COLO829 (cell line): Measurements from ENCODE around the gene TERB2.
"Not testable (repeated sequence)": the region's sequence is repeated elsewhere in the genome, so short reads cannot be mapped to it uniquely, and the experiment has no call there.

ENCODE experiments used
- DNase-seq: peaks from one replicate; pipeline ENCODE4 v3.0.0; 2012; ENCODE audit warnings: low spot score

TERB2 gene, protein sequence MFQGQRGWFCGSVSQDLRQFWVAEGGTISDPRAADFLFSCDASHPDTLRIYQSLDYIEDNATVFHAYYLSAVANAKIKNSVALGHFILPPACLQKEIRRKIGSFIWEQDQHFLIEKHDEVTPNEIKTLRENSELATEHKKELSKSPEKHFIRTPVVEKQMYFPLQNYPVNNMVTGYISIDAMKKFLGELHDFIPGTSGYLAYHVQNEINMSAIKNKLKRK

DNA sequence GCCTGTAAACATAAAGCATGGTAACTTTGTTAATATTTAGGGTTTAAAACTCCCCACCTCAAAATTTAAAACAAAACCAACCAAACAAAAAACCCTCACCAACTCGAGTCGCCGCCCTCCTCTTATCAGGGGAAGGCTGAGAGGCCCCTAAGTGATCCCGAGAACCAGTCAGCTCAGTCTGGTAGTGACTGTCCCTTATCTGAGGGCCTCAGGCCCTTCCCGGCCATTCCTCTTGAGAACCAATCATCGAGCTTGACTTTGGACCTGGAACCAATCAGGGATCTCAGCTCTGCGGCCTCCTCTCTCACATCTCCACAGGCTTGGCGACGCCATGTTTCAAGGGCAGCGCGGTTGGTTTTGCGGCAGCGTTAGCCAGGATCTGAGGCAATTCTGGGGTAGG lies at the start of gene TERB2:
Gene TERB2 (plus strand): TSS at position 300 of the 400 bp plus-strand sequence. CDS start 32 bp downstream, at position 332.
- no peak for DNase-seq

DNA sequence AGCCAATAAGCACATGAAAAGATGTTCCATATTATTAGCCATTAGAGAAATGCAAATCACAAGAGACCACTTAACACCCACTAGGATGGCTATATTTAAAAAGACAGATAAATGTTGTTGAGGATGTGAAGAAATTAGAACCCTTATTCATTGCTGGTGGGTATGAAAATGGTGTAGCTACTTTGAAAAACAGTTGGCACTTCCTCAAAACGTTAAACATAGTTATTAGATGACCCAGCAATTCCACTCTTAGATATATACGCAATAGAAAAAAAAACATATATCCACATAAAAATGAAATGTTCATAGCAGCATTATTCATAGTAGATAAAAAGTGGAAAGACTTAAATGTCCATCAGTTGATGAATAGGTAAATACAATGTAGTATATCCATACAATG lies 47.1 kb upstream of the TERB2 start:
- no peak for DNase-seq

GRCh38 chr15:44910981-44911625 lies 45.4 kb upstream of the TERB2 start:
- DNase-seq: no peak

DNA sequence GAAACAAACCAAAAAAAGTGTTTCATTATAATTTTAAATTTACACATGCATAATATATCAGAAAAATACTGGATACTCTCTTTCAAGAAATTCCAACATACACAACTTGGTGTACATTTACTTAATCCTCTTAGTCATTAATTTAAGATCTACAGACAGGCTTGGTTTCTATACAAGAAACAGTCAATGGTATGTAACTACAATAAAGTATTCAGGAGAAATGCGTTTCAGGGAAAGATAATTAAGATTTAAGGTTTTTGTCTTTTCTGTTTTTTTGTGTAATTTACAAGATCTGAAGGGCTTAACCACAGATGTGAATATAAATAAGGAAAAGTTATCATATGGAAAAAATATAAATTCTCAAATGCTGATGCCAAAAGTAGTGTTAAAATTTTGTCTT lies 44.3 kb upstream of the TERB2 start:
- DNase-seq: not testable (repeated sequence)

DNA sequence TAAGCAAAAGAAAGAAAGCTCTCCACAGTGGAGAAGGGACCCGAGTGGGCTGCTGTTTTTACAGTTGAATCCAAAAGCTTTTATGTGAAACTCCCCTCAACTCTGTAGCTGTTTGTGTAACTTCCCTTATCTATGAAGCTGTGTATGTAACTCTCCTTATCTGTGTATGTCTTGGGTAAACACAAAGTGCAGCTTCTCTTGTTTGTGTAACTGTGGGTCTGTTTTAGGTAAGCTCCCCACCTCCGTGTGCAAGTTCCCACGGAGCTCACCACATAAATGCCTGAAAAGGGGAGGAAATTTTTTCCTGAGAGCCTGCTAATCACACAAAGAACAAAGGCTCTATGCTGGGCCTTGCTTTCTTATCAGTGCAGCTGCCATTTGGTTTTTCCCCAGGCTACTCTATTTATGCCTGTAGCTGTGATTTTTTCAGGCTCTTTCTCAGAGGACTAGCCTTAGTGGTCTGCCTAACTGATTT lies 43.5 kb upstream of the TERB2 start:
- DNase-seq: not testable (repeated sequence)

DNA sequence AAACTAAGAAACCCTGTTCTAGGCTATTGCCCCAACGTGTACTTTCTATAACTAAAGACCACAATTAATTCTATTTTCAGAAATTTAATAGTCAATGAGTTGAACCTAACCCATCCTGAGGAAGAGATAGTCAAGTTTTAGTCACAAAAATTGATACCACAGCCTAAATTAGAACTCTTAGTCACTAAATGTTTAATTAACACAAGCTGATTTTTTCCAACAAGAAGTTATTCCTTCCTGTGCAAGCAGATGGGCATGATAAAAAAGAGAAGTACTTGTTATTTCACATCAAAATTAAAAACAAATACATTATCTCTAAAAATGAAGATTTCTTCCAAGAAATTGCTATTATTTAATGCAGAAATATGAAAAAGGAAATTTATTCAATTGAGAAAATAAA lies 38.4 kb upstream of the TERB2 start:
- DNase-seq: no peak

DNA sequence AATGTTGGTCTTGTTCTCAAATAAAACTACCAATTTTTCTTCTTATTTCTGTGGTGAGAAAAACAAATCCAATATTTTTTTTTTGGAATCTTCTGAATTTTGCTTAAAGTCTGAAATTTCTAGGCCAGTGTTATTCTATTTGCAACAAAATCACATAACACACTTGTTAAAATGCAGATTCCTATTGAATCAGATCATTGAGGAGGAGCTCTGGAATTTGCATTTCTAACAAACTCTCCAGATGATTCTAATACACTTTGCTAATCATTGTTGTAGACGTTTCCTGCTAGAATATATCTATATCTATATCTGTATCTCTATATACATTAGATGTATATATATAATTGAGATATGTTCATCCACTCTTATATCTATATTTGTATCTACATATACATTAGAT lies 27.8 kb upstream of the TERB2 start:
- DNase-seq: not testable (repeated sequence)

DNA sequence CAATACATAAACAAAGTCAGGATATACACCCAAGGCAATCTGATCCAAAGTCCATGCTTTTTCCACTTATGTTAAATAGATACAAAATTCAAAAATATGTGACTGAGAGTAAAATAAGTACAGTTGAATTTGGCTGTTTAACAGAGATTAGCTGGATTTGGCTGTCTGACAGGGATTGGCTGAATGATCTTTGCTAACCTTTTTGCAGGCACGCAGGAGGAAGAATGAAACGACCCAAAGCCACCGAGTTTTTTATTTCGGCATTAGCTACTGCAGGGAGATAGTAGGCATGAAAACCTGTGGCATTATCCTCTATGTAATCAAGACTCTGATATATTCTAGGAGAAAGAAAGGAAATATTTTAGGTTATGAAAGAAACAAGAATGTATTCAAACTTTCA lies 26.2 kb upstream of the TERB2 start:
- DNase-seq: not testable (repeated sequence)

DNA sequence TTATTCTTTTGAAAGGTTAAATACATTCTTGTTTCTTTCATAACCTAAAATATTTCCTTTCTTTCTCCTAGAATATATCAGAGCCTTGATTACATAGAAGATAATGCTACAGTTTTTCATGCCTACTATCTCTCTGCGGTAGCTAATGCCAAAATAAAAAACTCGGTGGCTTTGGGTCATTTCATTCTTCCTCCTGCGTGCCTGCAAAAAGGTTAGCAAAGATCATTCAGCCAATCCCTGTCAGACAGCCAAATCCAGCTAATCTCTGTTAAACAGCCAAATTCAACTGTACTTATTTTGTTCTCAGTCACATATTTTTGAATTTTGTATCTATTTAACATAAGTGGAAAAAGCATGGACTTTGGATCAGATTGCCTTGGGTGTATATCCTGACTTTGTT lies 1.8 kb downstream of the TERB2 start:
- DNase-seq: not testable (repeated sequence)

- no peak for DNase-seq
These were observed 12.0 kb downstream of the TERB2 start for GRCh38 chr15:44968475-44968874.

GRCh38 chr15:44971036-44971435 lies 14.5 kb downstream of the TERB2 start:
- DNase-seq: no peak

DNA sequence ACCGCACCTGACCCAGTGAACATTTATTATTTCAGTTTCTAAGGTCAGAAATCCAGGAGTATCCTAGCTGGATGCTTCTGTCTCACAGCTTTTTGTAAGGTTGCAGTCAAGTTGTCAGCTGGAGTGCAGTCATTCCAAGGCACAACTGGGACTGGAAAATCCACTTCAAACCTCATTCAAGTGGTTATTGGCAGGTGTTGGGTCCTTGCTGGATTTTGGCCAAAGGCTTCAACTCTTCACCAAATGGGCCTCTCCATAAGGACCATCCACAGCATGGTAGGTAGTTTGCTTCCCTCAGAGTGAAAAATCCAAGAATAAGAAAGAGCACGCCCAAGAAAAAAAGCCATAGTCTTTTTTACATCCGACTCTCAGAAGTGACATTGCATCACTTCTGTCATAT lies 19.7 kb downstream of the TERB2 start:
- not testable (repeated sequence) for DNase-seq

- DNase-seq: not testable (repeated sequence)
These were observed 21.3 kb downstream of the TERB2 start for GRCh38 chr15:44977781-44978180.

GRCh38 chr15:44979617-44980339 lies 23.3 kb downstream of the TERB2 start:
- not testable (repeated sequence) for DNase-seq

DNA sequence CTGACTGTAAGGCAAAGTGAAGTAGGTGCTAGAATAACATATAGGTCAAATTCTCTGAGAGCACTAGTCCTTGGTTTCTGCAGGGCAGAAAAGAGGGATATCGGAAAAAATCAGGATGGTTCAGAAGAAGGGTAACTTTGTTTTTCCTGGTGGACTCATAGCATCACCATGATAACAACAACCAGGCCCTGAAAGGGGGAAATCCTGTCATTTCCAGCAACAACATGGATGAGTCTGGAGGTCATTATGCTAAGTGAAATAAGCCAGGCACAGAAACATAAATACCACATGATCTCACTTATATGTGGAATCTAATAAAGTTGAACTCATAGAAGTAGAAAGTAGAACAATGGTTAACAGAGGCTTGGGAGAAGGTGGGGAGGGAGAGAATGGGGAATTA lies 27.7 kb downstream of the TERB2 start:
- not testable (repeated sequence) for DNase-seq

GRCh38 chr15:44986346-44987055 lies 30.0 kb downstream of the TERB2 start:
- not testable (repeated sequence) for DNase-seq

DNA sequence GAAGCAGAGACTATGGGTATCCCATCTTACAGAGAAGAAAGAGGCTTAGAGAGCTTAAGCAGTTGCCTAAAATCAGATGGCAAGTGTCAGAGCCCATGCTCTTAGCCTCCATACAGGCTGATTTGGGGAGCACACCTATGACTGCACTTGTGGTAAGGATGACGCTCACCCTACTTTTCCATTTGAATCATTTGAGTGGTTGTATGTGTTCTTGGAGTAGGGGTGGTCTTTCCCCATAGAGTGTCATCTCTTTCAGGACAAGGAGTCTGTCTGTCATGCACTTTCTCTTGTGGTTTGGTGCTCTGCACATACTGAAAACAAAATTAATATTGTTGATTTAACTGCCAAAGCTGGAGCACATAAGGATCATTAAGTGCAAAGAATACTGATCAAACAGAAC lies 31.2 kb downstream of the TERB2 start:
- DNase-seq: not testable (repeated sequence)

- not testable (repeated sequence) for DNase-seq
These were observed 31.8 kb downstream of the TERB2 start for GRCh38 chr15:44988184-44988869.

DNA sequence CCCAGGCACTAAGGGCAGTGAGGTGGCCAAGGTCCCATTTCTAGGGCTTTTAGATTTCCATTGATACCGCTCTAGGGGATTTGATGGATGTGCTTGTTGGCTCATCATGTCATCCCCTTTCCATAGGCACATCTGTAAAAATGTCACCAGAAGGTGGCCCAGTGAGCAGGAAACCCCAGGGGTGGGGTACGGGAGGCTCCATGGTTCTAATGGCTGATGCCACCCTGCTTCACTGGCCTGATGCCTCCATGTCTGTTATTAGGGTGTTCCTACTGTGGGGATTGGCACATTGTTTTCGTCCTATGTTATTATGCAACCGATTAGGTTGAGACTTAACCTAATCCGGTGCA lies 32.4 kb downstream of the TERB2 start:
- DNase-seq: not testable (repeated sequence)

DNA sequence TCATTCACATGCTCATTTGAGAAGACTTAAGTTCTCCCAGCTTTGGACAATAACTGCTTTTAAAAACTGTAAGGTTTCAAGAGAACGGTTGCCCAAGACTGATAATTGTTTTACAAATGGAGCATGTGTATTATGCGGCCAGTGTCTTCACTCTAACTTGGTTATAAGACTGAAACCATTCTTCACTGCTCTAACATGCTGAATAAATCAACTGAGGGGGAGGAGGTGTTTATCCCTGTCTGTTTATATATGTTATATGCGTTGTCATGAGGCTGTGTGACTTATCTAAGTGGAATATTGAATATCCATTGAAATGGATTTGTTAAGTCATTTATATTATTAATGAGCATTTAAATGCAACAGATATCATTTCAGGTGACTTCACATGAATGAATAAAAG lies 41.1 kb downstream of the TERB2 start:
- not testable (repeated sequence) for DNase-seq

DNA sequence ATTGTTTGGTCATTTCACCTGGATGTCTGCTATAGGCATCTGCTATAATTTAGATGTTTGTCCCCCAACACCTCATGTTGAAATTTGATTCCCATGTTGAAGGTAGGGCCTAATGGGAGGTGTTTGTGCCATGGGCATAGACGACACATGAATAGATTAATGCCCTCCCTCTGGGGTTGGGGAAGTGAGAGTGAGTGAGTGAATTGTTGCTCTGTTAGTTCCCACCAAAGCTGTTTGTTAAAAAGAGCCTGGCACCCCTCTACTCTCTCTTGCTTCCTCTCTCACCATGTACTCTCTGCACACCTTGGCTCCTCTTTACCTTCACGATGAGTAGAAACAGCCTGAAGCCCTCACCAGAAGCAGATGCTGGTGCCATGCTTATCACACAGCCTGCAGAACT lies 42.6 kb downstream of the TERB2 start:
- DNase-seq: no peak

DNA sequence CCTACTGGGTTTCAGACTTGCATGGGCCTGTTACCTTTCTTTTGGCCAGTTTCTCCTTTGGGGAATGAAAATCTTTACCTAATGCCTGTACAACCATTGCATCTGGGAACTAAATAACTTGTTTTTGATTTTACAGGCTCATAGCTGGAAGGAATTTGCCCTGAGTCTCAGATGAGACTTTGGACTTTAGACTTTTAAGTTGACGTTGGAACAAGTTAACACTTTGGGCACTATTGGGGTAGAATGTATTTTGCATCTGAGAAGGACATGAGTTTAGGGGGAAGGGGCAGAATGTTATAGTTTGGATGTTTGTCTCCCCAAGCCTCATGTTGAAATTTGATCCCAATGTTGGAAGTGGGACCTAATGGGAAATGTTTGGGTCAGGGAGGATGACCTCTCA lies 44.7 kb downstream of the TERB2 start:
- DNase-seq: not testable (repeated sequence)
